ENCODE data around the gene CTNND2.

- no peak for TF ChIP-seq CTCF (conservative IDR thresholded peaks at IDR 0.05)
- TF ChIP-seq ZFX (IDR thresholded peaks at IDR 0.05), result no peak
Measured at GRCh38 chr5:11261241-11261640, 643.0 kb downstream of the CTNND2 start.

Measured in C4-2B (cell line).